D341Med (cell line): Measurements from ENCODE around the gene ZBTB2.
"Not testable (repeated sequence)": the region's sequence is repeated elsewhere in the genome, so short reads cannot be mapped to it uniquely, and the experiment has no call there.

ENCODE experiments used
- DNase-seq: peaks from one replicate; pipeline ENCODE4 v3.0.0; 2012; ENCODE audit warnings: low spot score

Gene ZBTB2

DNA sequence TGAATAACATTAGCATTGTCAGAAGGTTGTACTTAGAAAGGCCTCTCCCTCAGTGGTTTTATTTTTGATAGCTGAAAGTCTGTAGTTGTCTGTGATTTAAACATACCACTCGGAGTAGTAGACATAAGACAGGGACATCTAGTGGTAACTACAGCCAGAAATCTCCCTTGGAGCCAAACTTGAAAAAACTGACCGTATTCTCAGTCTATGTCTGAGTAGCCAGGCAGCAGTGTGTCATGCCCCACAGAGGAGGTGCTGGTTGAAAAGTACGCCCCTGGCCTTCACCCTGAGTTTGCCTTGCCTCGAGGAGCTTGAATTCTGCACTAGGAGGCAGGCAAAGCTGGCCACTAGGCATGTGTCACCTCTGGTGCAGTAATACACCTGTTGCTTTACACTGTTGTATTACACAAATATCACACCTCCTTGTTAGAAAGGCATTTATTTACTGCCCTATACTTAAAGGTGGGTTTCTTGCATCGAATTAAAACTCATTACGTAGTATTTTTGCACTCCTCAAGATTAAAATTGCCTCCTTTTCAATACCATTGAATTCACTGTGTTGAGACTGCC lies 20.8 kb downstream of the ZBTB2 start:
- no peak for DNase-seq

DNA sequence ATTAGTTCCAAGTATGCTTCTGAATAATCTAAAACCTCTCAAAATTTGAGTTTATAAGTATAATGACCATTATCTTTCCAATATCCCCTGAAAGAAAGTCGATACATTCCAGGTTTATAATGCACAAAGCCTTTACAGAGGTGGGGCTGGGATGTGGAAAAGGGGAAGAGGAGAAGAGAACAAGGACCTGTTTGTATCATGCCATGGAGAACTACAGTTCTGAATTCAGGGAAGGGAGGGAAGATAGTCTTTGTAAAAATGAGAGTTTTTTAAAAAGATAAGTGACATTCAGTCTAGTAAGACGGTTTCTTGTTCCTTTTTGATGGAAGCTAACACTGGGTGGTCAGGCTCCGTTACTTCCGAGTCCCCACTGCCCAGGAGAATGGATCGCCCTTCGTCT lies 26.1 kb downstream of the ZBTB2 start:
- DNase-seq: no peak

DNA sequence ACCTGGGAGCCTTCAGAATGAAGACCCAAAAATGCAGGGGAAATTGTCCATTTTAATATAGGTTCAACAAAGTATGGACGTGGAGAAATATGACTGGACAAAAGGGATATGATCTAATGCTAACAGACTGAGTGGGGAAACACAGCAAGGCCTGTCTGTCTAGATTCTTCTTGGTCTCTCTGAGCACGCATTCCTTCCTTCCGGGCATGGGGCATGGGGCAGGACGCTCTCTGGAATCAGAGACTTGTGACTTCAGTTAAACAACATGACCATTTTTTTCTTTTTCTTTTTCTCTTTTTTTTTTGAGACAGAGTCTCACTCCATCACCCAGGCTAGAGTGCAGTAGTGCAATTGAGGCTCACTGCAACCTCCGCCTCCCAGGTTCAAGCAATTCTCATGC lies 31.9 kb downstream of the ZBTB2 start:
- DNase-seq: no peak

DNA sequence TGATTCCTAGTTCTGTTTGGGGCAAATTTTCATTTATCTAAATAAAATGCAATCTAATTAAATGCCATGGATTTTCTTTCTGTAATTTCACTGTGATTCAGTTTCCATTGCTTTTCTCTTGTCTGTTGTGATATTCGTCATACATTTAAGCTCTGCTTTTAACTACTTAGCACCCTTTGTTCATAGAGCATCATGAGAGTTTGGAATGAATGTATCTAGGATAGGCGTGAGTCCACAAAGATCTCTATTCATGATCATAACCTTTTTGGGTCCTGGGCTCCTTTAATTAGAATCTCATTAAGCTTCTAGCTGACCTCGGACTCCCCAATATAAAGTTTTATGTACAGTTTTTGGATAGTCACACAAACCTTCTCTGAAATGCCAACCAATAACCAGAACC lies 32.9 kb downstream of the ZBTB2 start:
- DNase-seq: no peak

DNA sequence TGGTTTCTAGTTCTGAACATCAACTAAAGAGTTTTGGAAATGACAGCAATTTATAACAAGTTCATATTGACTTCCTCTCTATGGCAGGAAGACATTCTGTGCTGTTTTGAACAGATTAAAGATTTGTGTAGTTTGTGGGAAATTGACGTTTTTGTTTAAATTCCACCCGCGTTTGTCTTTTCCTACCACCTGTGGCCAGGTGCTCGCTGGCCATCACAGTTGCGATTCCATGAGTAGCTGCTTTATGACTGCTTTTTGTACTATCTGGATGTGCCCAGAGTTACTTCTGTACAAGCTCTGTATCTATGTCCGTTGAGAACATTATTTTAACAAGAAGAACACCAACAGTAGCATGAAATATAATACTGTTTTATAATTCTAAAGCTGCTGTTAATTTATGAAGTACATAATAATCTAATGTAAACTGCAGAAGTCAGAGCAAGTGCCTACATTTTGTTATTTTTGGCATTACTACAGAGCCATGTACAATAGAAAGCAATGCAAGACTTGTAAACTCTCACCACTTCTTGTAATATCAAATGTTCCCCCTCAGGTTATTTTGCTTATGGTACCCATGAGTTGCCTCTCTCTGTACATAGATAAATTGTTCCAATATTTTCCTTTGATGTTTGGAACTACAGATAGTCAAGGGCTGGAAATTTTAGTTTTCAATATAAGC lies 33.5 kb downstream of the ZBTB2 start:
- DNase-seq: no peak

DNA sequence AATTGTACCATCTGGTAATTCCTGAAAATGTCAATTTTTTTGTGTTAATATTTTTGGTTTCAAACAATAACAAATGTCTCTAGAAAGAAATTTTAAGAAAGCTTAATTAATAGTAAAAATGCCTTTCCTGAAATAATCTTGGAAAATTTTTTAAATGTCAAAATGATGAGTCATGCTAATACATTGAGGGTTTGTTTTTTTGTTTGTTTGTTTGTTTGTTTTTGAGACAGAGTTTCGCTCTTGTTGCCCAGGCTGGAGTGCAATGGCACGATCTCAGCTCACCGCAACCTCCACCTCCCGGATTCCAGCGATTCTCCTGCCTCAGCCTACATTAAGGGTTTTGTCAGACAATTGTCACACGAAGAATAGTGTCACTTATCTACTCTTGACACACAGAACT lies 34.4 kb downstream of the ZBTB2 start:
- DNase-seq: not testable (repeated sequence)

DNA sequence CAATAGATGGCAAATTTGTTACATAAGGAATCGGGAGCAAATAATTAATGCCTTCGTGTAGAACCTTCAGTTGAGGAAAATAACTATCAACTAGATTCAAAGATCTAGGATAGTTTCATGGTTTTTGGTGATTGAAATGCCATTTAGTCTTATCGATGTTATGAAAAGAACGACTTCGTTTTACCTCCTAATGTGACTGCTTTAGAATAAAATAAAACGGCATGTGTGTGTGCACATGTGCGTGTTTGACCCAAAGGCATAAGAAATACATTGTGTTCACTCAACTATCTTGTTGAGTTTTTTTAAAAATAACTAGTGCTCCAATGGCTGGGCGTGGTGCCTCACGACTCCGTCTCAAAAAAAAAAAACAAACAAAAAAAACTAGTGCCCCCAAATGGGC lies 37.6 kb downstream of the ZBTB2 start:
- no peak for DNase-seq

DNA sequence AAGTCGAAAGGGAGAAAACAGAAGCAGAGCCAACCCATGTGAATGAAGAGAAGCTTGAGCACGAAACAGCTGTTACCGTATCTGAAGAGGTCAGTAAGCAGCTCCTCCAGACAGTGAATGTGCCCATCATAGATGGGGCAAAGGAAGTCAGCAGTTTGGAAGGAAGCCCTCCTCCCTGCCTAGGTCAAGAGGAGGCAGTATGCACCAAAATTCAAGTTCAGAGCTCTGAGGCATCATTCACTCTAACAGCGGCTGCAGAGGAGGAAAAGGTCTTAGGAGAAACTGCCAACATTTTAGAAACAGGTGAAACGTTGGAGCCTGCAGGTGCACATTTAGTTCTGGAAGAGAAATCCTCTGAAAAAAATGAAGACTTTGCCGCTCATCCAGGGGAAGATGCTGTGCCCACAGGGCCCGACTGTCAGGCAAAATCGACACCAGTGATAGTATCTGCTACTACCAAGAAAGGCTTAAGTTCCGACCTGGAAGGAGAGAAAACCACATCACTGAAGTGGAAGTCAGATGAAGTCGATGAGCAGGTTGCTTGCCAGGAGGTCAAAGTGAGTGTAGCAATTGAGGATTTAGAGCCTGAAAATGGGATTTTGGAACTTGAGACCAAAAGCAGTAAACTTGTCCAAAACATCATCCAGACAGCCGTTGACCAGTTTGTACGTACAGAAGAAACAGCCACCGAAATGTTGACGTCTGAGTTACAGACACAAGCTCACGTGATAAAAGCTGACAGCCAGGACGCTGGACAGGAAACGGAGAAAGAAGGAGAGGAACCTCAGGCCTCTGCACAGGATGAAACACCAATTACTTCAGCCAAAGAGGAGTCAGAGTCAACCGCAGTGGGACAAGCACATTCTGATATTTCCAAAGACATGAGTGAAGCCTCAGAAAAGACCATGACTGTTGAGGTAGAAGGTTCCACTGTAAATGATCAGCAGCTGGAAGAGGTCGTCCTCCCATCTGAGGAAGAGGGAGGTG lies 38.7 kb downstream of the ZBTB2 start:
- no peak for DNase-seq

DNA sequence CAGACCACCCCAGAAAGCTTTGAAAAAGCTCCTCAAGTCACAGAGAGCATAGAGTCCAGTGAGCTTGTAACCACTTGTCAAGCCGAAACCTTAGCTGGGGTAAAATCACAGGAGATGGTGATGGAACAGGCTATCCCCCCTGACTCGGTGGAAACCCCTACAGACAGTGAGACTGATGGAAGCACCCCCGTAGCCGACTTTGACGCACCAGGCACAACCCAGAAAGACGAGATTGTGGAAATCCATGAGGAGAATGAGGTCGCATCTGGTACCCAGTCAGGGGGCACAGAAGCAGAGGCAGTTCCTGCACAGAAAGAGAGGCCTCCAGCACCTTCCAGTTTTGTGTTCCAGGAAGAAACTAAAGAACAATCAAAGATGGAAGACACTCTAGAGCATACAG lies 39.6 kb downstream of the ZBTB2 start:
- no peak for DNase-seq

DNA sequence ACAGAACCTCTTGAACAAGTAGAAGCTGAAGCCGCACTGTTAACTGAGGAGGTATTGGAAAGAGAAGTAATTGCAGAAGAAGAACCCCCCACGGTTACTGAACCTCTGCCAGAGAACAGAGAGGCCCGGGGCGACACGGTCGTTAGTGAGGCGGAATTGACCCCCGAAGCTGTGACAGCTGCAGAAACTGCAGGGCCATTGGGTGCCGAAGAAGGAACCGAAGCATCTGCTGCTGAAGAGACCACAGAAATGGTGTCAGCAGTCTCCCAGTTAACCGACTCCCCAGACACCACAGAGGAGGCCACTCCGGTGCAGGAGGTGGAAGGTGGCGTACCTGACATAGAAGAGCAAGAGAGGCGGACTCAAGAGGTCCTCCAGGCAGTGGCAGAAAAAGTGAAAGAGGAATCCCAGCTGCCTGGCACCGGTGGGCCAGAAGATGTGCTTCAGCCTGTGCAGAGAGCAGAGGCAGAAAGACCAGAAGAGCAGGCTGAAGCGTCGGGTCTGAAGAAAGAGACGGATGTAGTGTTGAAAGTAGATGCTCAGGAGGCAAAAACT lies 40.1 kb downstream of the ZBTB2 start:
- no peak for DNase-seq

DNA sequence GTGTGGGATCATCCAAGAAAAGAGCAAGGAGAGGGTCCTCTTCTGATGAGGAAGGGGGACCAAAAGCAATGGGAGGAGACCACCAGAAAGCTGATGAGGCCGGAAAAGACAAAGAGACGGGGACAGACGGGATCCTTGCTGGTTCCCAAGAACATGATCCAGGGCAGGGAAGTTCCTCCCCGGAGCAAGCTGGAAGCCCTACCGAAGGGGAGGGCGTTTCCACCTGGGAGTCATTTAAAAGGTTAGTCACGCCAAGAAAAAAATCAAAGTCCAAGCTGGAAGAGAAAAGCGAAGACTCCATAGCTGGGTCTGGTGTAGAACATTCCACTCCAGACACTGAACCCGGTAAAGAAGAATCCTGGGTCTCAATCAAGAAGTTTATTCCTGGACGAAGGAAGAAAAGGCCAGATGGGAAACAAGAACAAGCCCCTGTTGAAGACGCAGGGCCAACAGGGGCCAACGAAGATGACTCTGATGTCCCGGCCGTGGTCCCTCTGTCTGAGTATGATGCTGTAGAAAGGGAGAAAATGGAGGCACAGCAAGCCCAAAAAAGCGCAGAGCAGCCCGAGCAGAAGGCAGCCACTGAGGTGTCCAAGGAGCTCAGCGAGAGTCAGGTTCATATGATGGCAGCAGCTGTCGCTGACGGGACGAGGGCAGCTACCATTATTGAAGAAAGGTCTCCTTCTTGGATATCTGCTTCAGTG lies 40.8 kb downstream of the ZBTB2 start:
- no peak for DNase-seq

DNA sequence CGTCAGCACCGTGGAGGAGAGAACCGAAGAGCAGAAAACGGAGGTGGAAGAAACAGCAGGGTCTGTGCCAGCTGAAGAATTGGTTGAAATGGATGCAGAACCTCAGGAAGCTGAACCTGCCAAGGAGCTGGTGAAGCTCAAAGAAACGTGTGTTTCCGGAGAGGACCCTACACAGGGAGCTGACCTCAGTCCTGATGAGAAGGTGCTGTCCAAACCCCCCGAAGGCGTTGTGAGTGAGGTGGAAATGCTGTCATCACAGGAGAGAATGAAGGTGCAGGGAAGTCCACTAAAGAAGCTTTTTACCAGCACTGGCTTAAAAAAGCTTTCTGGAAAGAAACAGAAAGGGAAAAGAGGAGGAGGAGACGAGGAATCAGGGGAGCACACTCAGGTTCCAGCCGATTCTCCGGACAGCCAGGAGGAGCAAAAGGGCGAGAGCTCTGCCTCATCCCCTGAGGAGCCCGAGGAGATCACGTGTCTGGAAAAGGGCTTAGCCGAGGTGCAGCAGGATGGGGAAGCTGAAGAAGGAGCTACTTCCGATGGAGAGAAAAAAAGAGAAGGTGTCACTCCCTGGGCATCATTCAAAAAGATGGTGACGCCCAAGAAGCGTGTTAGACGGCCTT lies 41.6 kb downstream of the ZBTB2 start:
- no peak for DNase-seq

DNA sequence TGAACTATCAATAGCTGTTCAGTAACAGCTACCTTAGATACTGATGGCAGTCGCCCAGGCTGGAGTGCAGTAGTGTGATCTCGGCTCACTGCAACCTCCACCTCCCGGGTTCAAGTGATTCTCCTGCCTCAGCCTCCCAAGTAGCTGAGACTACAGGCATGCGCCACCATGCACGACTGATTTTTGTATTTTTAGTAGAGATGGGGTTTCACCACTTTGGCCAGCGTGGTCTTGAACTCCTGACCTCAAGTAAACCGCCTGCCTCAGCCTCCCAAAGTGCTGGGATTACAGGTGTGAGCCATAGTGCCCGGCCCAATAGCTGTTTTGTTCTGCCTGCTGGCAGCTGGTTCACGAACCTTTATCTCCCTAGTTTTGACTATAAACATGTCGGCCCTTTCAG lies 48.6 kb downstream of the ZBTB2 start:
- not testable (repeated sequence) for DNase-seq

DNA sequence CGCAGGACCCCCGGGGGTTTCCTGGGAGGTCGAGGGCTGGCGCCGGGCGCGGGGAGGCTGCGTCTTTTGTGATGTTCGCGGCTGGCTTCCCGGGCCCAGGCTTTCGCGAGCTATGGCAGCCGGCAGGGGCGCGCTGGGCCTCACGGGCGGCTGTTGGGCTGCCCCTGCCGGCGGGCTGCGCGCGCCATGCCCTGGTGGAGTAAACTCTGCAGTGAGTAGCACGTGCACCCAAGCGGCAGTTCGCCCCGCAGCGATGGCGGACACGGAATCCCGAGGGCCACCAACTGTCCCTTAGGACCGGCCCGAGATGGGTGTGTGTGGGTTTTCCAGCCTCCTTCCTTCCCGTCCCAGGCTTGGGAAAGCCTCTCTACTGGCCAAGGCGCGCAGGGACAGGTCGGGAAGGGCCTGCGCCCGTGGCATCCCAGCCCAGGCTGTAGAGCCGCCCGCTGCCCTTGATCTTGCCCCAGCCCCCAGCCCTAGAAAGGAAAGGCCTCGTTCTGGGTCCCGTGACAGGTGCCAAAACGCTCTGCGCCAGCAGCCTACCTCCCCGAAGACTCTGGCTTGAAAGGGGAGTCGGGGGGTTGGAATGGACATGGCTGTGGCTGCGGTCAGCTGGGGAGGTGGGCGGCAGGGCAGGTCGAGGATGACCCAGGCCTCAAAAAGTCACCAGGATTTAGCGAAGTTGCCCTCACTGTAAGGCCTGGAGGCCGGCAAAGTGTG lies 49.7 kb downstream of the ZBTB2 start:
- DNase-seq: peak; percentile 32

DNA sequence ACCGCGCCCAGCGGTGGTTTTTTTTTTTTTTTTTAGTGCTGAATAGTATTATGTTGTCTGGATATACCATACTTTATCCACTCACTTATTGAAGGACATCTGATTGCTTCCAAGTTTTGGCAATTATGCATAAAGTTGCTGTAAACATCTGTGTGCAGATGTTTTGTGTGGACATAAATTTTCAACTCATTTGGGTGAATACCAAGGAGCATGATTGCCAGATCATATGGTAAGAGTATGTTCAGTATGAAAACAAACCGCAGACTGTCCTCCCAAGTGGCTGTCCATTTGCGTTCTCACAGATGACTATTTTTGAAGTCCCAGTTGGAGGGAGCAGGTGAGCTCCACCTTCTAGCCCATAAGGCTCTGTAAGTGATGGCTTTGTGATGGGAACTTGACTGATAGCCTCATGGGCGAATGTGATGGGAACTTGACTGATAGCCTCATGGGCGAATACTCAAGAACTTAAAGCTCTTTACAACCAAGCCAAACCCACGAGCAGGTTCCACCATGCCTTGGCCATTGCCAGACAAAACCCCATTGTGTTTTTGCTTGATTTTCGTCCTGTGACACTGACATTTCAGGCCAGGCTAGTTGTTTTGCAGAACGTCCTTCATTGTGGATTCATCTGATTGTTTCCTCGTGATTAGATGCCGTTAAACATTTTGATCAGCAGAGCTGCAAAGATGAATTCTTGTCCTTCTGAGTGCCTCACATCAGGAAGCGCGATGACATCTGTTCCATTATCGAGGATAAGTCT lies 51.0 kb downstream of the ZBTB2 start:
- DNase-seq: no peak

DNA sequence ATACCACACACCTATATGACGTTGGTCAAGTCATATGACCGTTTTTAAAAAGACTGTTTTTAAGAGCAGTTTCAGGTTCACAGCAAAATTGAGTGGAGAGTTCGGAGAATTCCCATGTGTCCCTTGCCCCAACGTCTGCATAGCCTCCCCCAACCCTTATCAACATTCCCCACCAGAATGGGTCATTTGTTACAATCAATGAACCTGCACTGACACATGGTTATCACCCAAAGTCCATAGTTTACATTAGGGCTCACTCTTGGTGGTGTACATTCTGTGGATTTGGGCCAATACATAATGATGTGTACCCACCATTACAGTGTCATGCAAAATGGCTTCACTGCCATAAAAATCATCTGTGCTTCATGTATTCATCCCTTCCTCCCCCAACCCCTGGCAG lies 52.0 kb downstream of the ZBTB2 start:
- no peak for DNase-seq

DNA sequence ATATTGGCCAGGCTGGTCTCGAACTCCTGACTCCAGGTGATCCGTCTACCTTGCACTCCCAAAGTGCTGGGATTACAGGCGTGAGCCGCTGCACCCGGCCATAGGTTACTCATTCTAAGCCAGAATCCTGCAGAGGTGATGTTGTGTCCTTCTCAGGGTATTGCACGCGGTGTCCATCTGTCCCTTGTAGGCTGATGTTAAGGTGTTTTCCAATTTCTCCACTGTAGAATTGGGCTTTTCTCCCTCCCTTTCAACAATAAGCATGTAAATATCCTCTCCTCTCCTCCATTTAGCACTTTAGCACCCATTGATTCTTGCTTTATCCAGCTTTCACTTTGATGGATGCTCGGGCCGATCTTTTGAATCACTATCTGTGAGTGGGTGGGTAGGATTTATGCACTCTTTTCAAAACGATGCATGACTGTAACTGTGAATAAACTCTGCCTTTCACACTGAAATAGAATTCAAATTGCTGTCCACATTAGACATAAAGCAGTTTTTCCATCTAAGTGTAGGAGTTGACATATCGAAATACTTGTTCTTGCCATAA lies 52.6 kb downstream of the ZBTB2 start:
- DNase-seq: no peak

DNA sequence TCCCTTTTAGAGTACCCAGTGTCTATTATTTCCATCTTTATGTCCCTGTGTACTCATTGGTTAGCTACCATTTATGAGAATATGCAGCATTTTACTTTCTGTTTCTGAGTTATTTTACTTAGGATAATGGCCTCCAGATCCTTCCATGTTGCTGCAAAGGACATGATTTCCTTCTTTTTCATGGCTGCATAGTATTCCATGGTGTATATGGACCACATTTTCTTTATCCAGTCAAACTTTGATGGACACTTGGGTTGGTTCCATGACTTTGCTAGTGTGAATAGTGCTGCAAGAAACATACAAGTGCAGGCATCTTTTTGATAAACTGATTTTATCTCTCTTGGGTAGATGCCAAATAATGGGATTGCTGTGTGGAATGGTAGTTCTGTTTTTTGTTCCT lies 55.4 kb downstream of the ZBTB2 start:
- DNase-seq: no peak

DNA sequence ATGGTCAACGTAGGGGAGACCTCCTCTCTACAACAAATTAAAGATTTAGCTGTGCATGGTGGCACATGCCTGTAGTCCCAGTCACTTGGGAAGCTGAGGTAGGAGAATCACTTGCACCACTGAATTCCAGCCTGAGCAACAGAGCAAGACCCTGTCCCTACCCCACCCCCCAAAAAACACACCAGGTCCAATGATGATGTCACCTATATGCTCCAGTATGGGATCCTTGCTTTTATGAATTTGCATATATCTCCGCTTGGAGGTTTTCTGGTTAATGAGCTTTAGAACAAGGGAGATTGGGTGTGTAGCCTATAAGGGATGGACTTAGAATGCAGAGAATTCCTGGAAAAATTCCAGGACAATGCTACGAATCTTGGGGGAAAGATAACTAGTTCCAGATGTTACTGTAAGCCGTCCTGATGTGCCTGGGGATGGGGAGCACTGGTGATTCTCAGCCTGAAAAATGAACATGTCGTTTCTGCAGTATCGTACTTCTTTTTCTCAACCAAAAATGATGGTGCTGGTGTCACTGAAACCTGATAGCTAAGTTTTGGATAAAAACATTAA lies 61.1 kb downstream of the ZBTB2 start:
- no peak for DNase-seq

DNA sequence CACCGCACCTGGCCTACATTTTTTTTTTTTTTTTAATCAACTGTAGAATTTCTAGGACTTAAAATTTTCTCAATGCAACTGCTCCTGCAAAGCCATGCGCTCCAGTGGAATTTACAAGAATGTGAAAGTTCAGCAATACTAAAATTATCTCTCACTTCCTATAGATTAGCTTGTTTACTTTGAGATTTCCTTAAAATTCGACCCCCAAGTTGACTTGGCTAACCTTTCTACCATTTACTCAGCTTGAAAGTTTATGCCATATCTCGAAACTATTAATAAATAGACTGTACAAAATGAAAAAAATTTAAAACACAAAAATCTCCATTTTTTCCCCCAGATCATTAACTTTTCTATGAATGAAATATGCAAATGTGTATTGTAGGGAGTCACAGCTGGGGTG lies 64.3 kb downstream of the ZBTB2 start:
- no peak for DNase-seq
